ENCODE results near the gene NACC1. TPM values are rescaled to one million over a fixed set of nuclear protein-coding genes. Genes with fewer than 3 reads are reported as not detected.

Gene NACC1
- total and polyA plus RNA-seq, 2 donors (not counting 3 experiments of a cell fraction or from before 2014, with no cell fraction given), result 97.6 to 120 TPM

GRCh38 chr19:13130886-13131490 is 12.9 kb downstream of the NACC1 start:
- CTCF ChIA-PET, result interaction anchor here (0.5 to 1.6 kb wide), 2 partner anchors 14 to 22 kb away, joined by 3 read pairs; no protein-coding TSS in a partner anchor
- intact Hi-C loops (cut with micrococcal nuclease), result no loop called here
- no peak overlapping the region for H2AFZ ChIP-seq (ENCODE audit: low read depth, low read length)
- BruUV-seq (replicated peaks), result no TSS peak
- no peaks in the 10 kb centered on the region for H3K4me1 ChIP-seq (ENCODE audit: control insufficient read depth, extremely low read depth, insufficient read depth, low read length)
- DNase-seq (ENCODE audit: low read depth, low spot score) (no peak), FAIRE-seq (no peak)
- H3K27me3 ChIP-seq (ENCODE audit: control insufficient read depth in 2 of 2, insufficient read depth in 2 of 2, low read length in 2 of 2), result no peaks in the 10 kb centered on the region
- no peaks in the 10 kb centered on the region for H3K9me1 ChIP-seq (replicated peaks; ENCODE audit: control insufficient read depth, extremely low read depth, insufficient read depth, low read length)
- H3K9ac ChIP-seq (replicated peaks; ENCODE audit: extremely low read depth, insufficient read depth, low read length), result no peak overlapping the region
- H3K4me3 ChIP-seq (replicated peaks in 1 of 3; ENCODE audit: insufficient read depth in 1 of 3, low read depth in 1 of 3, low read length in 3 of 3), result no peak overlapping the region
- peaks cover 77% of the 10 kb centered on the region for H3K79me2 ChIP-seq (ENCODE audit: control insufficient read depth, insufficient read depth, low read length)
- H3K36me3 ChIP-seq (ENCODE audit: control insufficient read depth in 2 of 2, extremely low read depth in 1 of 2, insufficient read depth in 2 of 2, low read length in 2 of 2), result peaks cover 0 to 13% of the 10 kb centered on the region in 2 experiments
- H3K4me2 ChIP-seq (ENCODE audit: insufficient read depth, low read length), result no peak overlapping the region
- dilution Hi-C loops (cut with MboI; ENCODE audit: extremely low pct_ligation_motif_present, low sequenced_read_pairs), result no loop called here
- peaks cover 2% of the 10 kb centered on the region for H4K20me1 ChIP-seq (replicated peaks; ENCODE audit: control insufficient read depth, extremely low read depth, insufficient read depth, low read length)
- no peaks in the 10 kb centered on the region for H3K9me3 ChIP-seq (replicated peaks; ENCODE audit: control insufficient read depth, insufficient read depth, low read length)
- TF ChIP-seq JUN (IDR thresholded peaks at IDR 0.05; ENCODE audit: borderline replicate concordance, insufficient read depth, insufficient read length, low read depth) (no peak), MYC (IDR thresholded peaks at IDR 0.05; ENCODE audit: low read depth, low read length) (no peak), POLR2A (IDR thresholded peaks at IDR 0.05; ENCODE audit: low read depth, low read length) (no peak), FOS (IDR thresholded peaks at IDR 0.05; ENCODE audit: borderline replicate concordance, insufficient read depth, low read length) (no peak), GATA2 (IDR thresholded peaks at IDR 0.05; ENCODE audit: insufficient read depth, insufficient read length, low read depth, low read length) (no peak), MAX (IDR thresholded peaks at IDR 0.05; ENCODE audit: insufficient read depth, insufficient read length) (no peak), POLR2AphosphoS5 (IDR thresholded peaks at IDR 0.05; ENCODE audit: insufficient read depth, low read depth, low read length) (no peak), CTCF (IDR thresholded peaks at IDR 0.05; ENCODE audit: extremely low read depth in 1 of 2, insufficient read depth in 1 of 2, low read depth in 1 of 2, low read length in 2 of 2) (no peak), EZH2 (IDR thresholded peaks at IDR 0.05; ENCODE audit: borderline replicate concordance, low read depth, low read length, severe bottlenecking) (no peak)
- POLR2A ChIA-PET, result no interaction called here
- H3K27ac ChIP-seq (ENCODE audit: insufficient read depth, low read depth, low read length), result no peak overlapping the region
